IMR-90 (cell line): Measurements from ENCODE around the gene KCNG4. TPM values are rescaled to one million over a fixed set of nuclear protein-coding genes. Genes with fewer than 3 reads are reported as not detected.
A peak's percentile ranks its signal among the peaks of the same experiment; 100 is the strongest.

Source experiments
- ATAC-seq: fragments of 200-7000 bp; cut with Tn5 transposase; 2 replicates; pipeline ENCODE4 v1.9.1; 2020; ENCODE audit warnings: low read depth, mild to moderate bottlenecking, moderate library complexity
- BruUV-seq: library from RNA; stranded (reverse); fragments of 400-500 nt; replicated peaks from 2 replicates; lab custom pipeline; 2021; lab: Mats Ljungman, UMichigan
- CTCF ChIA-PET: fragments of 300-600 bp; formaldehyde crosslinking; extraction: SDS; loops from one replicate; lab custom pipeline; 2021; ENCODE audit warnings: antibody characterized with exemption; lab: Yijun Ruan, JAX
- POLR2A ChIA-PET: fragments of 300-600 bp; sonication (Branson Sonifier 250); formaldehyde crosslinking; loops from one replicate; lab custom pipeline; 2022; ENCODE audit warnings: antibody characterized with exemption; ENCODE audit not compliant: unreplicated experiment; lab: Charles Lee
- DNase-seq: peaks from one replicate; pipeline ENCODE4 v3.0.0; 2013
- H2AFZ ChIP-seq: replicated peaks from 2 replicates; pipeline ENCODE3; 2013; ENCODE audit warnings: low read length, mild to moderate bottlenecking; ENCODE audit not compliant: poor library complexity
- H2AK5ac ChIP-seq: 2 replicates; pipeline ENCODE4 v1.6.1; 2013; ENCODE audit warnings: low read depth, low read length, inconsistent platforms
- H2AK9ac ChIP-seq: replicated peaks from 2 replicates; pipeline ENCODE3; 2013; ENCODE audit warnings: mild to moderate bottlenecking, low read depth, low read length, moderate library complexity; ENCODE audit not compliant: poor library complexity
- H2BK120ac ChIP-seq: 2 replicates; pipeline ENCODE4 v1.6.1; 2013; ENCODE audit warnings: low read depth, low read length, inconsistent platforms
- H2BK15ac ChIP-seq: 3 replicates; pipeline ENCODE4 v1.6.1; 2013; ENCODE audit warnings: low read depth, low read length, inconsistent platforms
- H2BK20ac ChIP-seq: 2 replicates; pipeline ENCODE4 v1.6.1; 2013; ENCODE audit warnings: low read depth, mild to moderate bottlenecking, inconsistent platforms, low read length, moderate library complexity
- H2BK5ac ChIP-seq: 2 replicates; pipeline ENCODE4 v1.6.1; 2013; ENCODE audit warnings: mild to moderate bottlenecking, low read depth, low read length, inconsistent platforms; ENCODE audit not compliant: poor library complexity, severe bottlenecking
- H3K14ac ChIP-seq: replicated peaks from 2 replicates; pipeline ENCODE4 v1.6.1; 2013; ENCODE audit warnings: low read depth, low read length, inconsistent platforms
- H3K18ac ChIP-seq: 2 replicates; pipeline ENCODE4 v1.6.1; 2013; ENCODE audit warnings: low read depth, low read length, control low read depth
- H3K23ac ChIP-seq: 2 replicates; pipeline ENCODE4 v1.6.1; 2013; ENCODE audit warnings: low read depth, low read length, inconsistent platforms
- H3K27ac ChIP-seq: 2 replicates; pipeline ENCODE4 v1.5.1; 2013; ENCODE audit warnings: mild to moderate bottlenecking, control low read depth, low read length; ENCODE audit not compliant: insufficient read depth
- H3K27me3 ChIP-seq: 2 replicates; pipeline ENCODE4 v1.6.1; 2013; ENCODE audit warnings: low read length; ENCODE audit not compliant: control insufficient read depth, insufficient read depth
- H3K36me3 ChIP-seq: 2 replicates; pipeline ENCODE4 v1.6.1; 2013; ENCODE audit warnings: low read length, mixed read lengths; ENCODE audit not compliant: control insufficient read depth, insufficient read depth
- H3K4ac ChIP-seq: 2 replicates; pipeline ENCODE4 v1.6.1; 2013; ENCODE audit warnings: low read depth, low read length, inconsistent platforms
- H3K4me1 ChIP-seq: 2 replicates; pipeline ENCODE4 v1.6.1; 2013; ENCODE audit warnings: low read length, mixed read lengths; ENCODE audit not compliant: control insufficient read depth, insufficient read depth
- H3K4me2 ChIP-seq: 2 replicates; pipeline ENCODE4 v1.6.1; 2013; ENCODE audit warnings: low read depth, mild to moderate bottlenecking, control low read depth, low read length, moderate library complexity
- H3K4me3 ChIP-seq: 2 replicates; pipeline ENCODE4 v1.5.1; 2013; ENCODE audit warnings: low read depth, mild to moderate bottlenecking, control low read depth, low read length, moderate library complexity; ENCODE audit not compliant: insufficient read depth
- H3K56ac ChIP-seq: 2 replicates; pipeline ENCODE4 v1.6.1; 2013; ENCODE audit warnings: low read length, inconsistent platforms; ENCODE audit not compliant: insufficient read depth; ENCODE audit errors: extremely low read depth
- H3K79me1 ChIP-seq, 2 experiments: 2 replicates each; pipeline ENCODE4 v1.6.1; 2013; ENCODE audit warnings: low read length in 2 of 2, inconsistent platforms in 1 of 2, low read depth in 1 of 2
- H3K9ac ChIP-seq: 2 replicates; pipeline ENCODE4 v1.6.1; 2013; ENCODE audit warnings: low read depth, low read length, control low read depth
- H3K9me1 ChIP-seq: 2 replicates; pipeline ENCODE4 v1.6.1; 2013; ENCODE audit warnings: low read length, inconsistent platforms; ENCODE audit not compliant: insufficient read depth
- H3K9me3 ChIP-seq: 2 replicates; pipeline ENCODE4 v1.6.1; 2013; ENCODE audit warnings: low read length; ENCODE audit not compliant: control insufficient read depth, insufficient read depth
- H4K20me1 ChIP-seq: 2 replicates; pipeline ENCODE4 v1.6.1; 2013; ENCODE audit warnings: low read length, inconsistent platforms; ENCODE audit not compliant: insufficient read depth
- H4K5ac ChIP-seq: 2 replicates; pipeline ENCODE4 v1.6.1; 2013; ENCODE audit warnings: mild to moderate bottlenecking, low read depth, low read length, control low read depth
- H4K8ac ChIP-seq, 2 experiments: 2 replicates each; pipeline ENCODE4 v1.6.1; 2013; ENCODE audit warnings: low read depth in 2 of 2, low read length in 2 of 2, control low read depth in 1 of 2, inconsistent platforms in 1 of 2
- H4K91ac ChIP-seq: 2 replicates; pipeline ENCODE4 v1.6.1; 2013; ENCODE audit warnings: low read depth, low read length, inconsistent platforms; ENCODE audit not compliant: insufficient read depth
- BHLHE40 ChIP-seq: fragments of 150-350 bp; IDR thresholded peaks from 2 replicates; pipeline ENCODE4 v1.6.1; 2016; ENCODE audit warnings: mild to moderate bottlenecking, low read depth, low read length
- CEBPB ChIP-seq: IDR thresholded peaks from 2 replicates; pipeline ENCODE4 v1.6.1; 2012; ENCODE audit warnings: low read depth, low read length, improper control_type of control experiment
- FOS ChIP-seq: fragments of 150-350 bp; IDR thresholded peaks from 2 replicates; pipeline ENCODE4 v1.6.1; 2016; ENCODE audit warnings: low read depth, low read length
- MAZ ChIP-seq: IDR thresholded peaks from 2 replicates; pipeline ENCODE4 v1.6.1; 2012; ENCODE audit warnings: low read depth, mild to moderate bottlenecking, low read length, improper control_type of control experiment, moderate library complexity, borderline replicate concordance
- MXI1 ChIP-seq: IDR thresholded peaks from 2 replicates; pipeline ENCODE4 v1.6.1; 2012; ENCODE audit warnings: low read depth, mild to moderate bottlenecking, low read length, moderate library complexity, borderline replicate concordance
- NFE2L2 ChIP-seq: fragments of 150-350 bp; IDR thresholded peaks from 2 replicates; pipeline ENCODE4 v1.6.1; 2016; ENCODE audit warnings: low read depth, mild to moderate bottlenecking, low read length
- POLR2A ChIP-seq: IDR thresholded peaks from 2 replicates; pipeline ENCODE4 v1.6.1; 2012; ENCODE audit warnings: mild to moderate bottlenecking, low read depth, low read length
- RAD21 ChIP-seq: IDR thresholded peaks from 2 replicates; pipeline ENCODE4 v1.6.1; 2012; ENCODE audit warnings: low read length, improper control_type of control experiment
- RCOR1 ChIP-seq: IDR thresholded peaks from 2 replicates; pipeline ENCODE4 v1.6.1; 2012; ENCODE audit warnings: mild to moderate bottlenecking, low read length, improper control_type of control experiment; ENCODE audit not compliant: insufficient replicate concordance
- RFX5 ChIP-seq: IDR thresholded peaks from 2 replicates; pipeline ENCODE4 v1.8.0; 2012; ENCODE audit warnings: low read depth, mild to moderate bottlenecking, low read length, moderate library complexity
- SMC3 ChIP-seq: fragments of 150-350 bp; IDR thresholded peaks from 2 replicates; pipeline ENCODE4 v1.6.1; 2016; ENCODE audit warnings: low read depth, mild to moderate bottlenecking, antibody characterized with exemption, low read length, moderate library complexity
- WGBS, 2 experiments: methylation state at CpG; one replicate each; pipeline versions ENCODE4 v1.1.5 to v1.1.7; 2013; ENCODE audit warnings: missing lambda C conversion rate in 2 of 2; ENCODE audit not compliant: insufficient read length in 1 of 2; ENCODE audit errors: extremely low coverage in 2 of 2; 5-methylcytosine and 5-hydroxymethylcytosine counted together
- dilution Hi-C: fragments of 300-500 bp; cut with HindIII; formaldehyde crosslinking; loops from one replicate; pipeline ENCODE4 v1.14.3; 2018; ENCODE audit warnings: low sequenced_read_pairs; ENCODE audit not compliant: unreplicated experiment
- in situ Hi-C: fragments of 300-500 bp; cut with MboI; formaldehyde crosslinking; loops from 3 replicates; pipeline ENCODE4 v1.14.3; 2019; ENCODE audit warnings: low sequenced_read_pairs, inconsistent platforms, mixed read lengths
- intact Hi-C: fragments of 100-400 bp; cut with micrococcal nuclease; formaldehyde crosslinking; loops from 2 replicates; pipeline ENCODE4 v1.10.0; 2022
- polyA plus RNA-seq, 3 experiments: library from polyadenylated mRNA; depleted of rRNA; stranded (reverse); fragments of >200 nt; gene quantifications; 2 replicates each; pipeline ENCODE4 v1.2.3, GENCODE V29; 2012; ENCODE audit warnings: low replicate concordance in 1 of 3
- total RNA-seq: library from RNA; depleted of rRNA; stranded (reverse); fragments of >200 nt; gene quantifications from 2 replicates; pipeline ENCODE4 v1.2.3, GENCODE V29; 2012
- TF ChIP-seq, protein P1 (sequence below): fragments of 150-350 bp; IDR thresholded peaks from 2 replicates; pipeline ENCODE4 v1.6.1; 2017; ENCODE audit warnings: mild to moderate bottlenecking, antibody characterized with exemption, low read length, low read depth
- TF ChIP-seq, protein P2 (sequence below): fragments of 150-350 bp; IDR thresholded peaks from 2 replicates; pipeline ENCODE4 v1.6.1; 2016; ENCODE audit warnings: low read depth, mild to moderate bottlenecking, low read length, moderate library complexity, borderline replicate concordance

The KCNG4 gene
- total and polyA plus RNA-seq, 2 of the 4 experiments (the other 2 are of a cell fraction), result not detected

DNA sequence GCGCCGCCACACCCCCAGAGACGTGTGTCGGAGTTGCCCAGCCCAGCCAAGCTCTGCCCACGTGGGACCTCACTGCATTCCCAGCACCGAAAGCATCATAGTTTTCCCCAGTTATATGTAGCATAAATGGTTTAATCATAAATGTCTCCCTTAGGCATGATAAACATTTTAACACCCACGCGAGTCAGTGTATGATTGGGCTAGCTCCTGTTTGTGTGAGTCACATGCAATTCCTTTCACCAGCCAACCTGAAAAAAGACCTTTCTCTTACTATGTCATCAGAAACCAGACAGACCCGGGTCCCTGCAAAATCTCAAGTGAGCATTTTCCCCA is 62.1 kb downstream of the KCNG4 start:
- Histone ChIP-seq H4K5ac (no peak overlapping the region), H3K9me1 (peaks cover 12% of the 10 kb centered on the region; the same call in 1 of the 2 replicates), H2AK9ac (peak overlapping the region; percentile 80), H3K4ac (peak overlapping the region; percentile 42; the same call in 1 of the 2 replicates), H3K9me3 (no peaks in the 10 kb centered on the region), H2AFZ (peak overlapping the region; percentile 15), H2BK20ac (no peak overlapping the region; the same call in none of the 2 replicates), H3K27me3 (no peaks in the 10 kb centered on the region), H3K4me3 (no peak overlapping the region), H2BK5ac (peak overlapping the region; percentile 18), H2BK120ac (peak overlapping the region; percentile 49), H3K4me2 (no peak overlapping the region), H4K91ac (0 out of 2 replicates have a peak overlapping the region, but pooled peaks have one; percentile 2), H3K23ac (no peak overlapping the region), H3K4me1 (peaks cover 15% of the 10 kb centered on the region), H3K18ac (no peak overlapping the region), H3K14ac (no peak overlapping the region), H3K79me1 (peaks cover 2 to 21% of the 10 kb centered on the region in 2 experiments; a peak in 3 of 4 replicates), H3K36me3 (peaks cover 38% of the 10 kb centered on the region), H2AK5ac (peak overlapping the region; percentile 73), H3K9ac (no peak overlapping the region), H4K20me1 (peaks cover 16% of the 10 kb centered on the region), H2BK15ac (no peak overlapping the region), H4K8ac (0 out of 4 replicates have a peak overlapping the region, but pooled peaks of 1 of the 2 experiments have one; percentile 38), H3K27ac (peak overlapping the region; percentile 5; the same call in 1 of the 2 replicates), H3K56ac (no peak overlapping the region)
- DNase-seq, result peak; percentile 81
- in situ Hi-C loops, result loop anchor here (5.0 to 10.0 kb wide), 2 partner anchors 90 to 213 kb away; partner anchors contain the start of gene NECAB2
- BruUV-seq, result no TSS peak
- peak; percentile 44 for ATAC-seq
- dilution Hi-C loops, result no loop called here
- no peak for TF ChIP-seq POLR2A
- TF ChIP-seq CEBPB, result 0 out of 2 replicates have a peak, but pooled peaks have one; percentile 4
- peak; percentile 75 for TF ChIP-seq BHLHE40
- TF ChIP-seq, protein P1, sequence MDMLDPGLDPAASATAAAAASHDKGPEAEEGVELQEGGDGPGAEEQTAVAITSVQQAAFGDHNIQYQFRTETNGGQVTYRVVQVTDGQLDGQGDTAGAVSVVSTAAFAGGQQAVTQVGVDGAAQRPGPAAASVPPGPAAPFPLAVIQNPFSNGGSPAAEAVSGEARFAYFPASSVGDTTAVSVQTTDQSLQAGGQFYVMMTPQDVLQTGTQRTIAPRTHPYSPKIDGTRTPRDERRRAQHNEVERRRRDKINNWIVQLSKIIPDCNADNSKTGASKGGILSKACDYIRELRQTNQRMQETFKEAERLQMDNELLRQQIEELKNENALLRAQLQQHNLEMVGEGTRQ, result peak; percentile 83
- TF ChIP-seq, protein P2, sequence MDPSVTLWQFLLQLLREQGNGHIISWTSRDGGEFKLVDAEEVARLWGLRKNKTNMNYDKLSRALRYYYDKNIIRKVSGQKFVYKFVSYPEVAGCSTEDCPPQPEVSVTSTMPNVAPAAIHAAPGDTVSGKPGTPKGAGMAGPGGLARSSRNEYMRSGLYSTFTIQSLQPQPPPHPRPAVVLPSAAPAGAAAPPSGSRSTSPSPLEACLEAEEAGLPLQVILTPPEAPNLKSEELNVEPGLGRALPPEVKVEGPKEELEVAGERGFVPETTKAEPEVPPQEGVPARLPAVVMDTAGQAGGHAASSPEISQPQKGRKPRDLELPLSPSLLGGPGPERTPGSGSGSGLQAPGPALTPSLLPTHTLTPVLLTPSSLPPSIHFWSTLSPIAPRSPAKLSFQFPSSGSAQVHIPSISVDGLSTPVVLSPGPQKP, result no peak
- TF ChIP-seq RAD21, result no peak
- no peak for TF ChIP-seq NFE2L2
- TF ChIP-seq MAZ, result no peak
- no peak for TF ChIP-seq RCOR1
- TF ChIP-seq SMC3, result no peak
- TF ChIP-seq RFX5, result peak; percentile 81
- peak; percentile 82 for TF ChIP-seq MXI1
- TF ChIP-seq FOS, result no peak
- ChIA-PET CTCF (interaction anchor here (0.6 to 3.5 kb wide), 6 partner anchors 9 to 110 kb away, joined by 3 to 24 read pairs (median 4); partner anchors contain the start of genes MBTPS1 and TAF1C), POLR2A (interaction anchor here (0.9 to 1.0 kb wide), 2 partner anchors 9 to 123 kb away, joined by 3 to 5 read pairs; partner anchors contain the start of gene TAF1C)
- intact Hi-C loops, result loop anchor here (1.0 to 5.0 kb wide), 5 partner anchors 60 to 307 kb away; partner anchors contain the start of genes MBTPS1 and NECAB2
- no CpG with 5 or more reads among the region's 9 CpGs for WGBS, 2 experiments
